ENCODE measurements around the gene GUCY2F.

DNA sequence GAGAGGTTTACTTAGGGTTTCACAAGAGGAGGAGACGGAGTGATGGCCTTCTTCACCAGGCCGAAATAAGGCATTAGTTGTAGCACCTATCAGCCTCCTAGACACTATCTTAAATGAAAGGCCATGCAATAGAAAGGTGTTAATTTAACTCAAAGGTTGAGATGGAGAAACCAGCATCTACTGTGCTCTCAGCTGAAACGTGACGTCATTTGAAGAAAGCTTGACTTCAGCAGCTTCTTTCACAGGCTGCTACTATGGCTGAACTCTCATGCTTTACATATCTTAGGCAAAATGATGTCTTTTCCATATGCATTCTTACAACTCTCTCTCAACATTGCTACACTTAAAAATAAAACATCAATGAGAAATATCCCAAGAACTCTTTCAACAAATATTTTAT lies 99.6 kb downstream of the GUCY2F start:
- TF ChIP-seq, protein P1, sequence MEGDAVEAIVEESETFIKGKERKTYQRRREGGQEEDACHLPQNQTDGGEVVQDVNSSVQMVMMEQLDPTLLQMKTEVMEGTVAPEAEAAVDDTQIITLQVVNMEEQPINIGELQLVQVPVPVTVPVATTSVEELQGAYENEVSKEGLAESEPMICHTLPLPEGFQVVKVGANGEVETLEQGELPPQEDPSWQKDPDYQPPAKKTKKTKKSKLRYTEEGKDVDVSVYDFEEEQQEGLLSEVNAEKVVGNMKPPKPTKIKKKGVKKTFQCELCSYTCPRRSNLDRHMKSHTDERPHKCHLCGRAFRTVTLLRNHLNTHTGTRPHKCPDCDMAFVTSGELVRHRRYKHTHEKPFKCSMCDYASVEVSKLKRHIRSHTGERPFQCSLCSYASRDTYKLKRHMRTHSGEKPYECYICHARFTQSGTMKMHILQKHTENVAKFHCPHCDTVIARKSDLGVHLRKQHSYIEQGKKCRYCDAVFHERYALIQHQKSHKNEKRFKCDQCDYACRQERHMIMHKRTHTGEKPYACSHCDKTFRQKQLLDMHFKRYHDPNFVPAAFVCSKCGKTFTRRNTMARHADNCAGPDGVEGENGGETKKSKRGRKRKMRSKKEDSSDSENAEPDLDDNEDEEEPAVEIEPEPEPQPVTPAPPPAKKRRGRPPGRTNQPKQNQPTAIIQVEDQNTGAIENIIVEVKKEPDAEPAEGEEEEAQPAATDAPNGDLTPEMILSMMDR (IDR thresholded peaks at IDR 0.05): no peak
- TF ChIP-seq POLR2A (IDR thresholded peaks at IDR 0.05): no peak
